ENCODE data around the gene AUTS2. TPM values are rescaled to one million over a fixed set of nuclear protein-coding genes. Genes with fewer than 3 reads are reported as not detected.

Gene AUTS2
- total RNA-seq, 4 donors from 2014 or later: 29.8 to 114 (median 59.4) TPM

GRCh38 chr7:70042533-70042932, 444.3 kb downstream of the AUTS2 start:
- intact Hi-C loops (cut with DNase I; ENCODE audit: low total_unique reads) (loop anchor here (5.0 kb wide), 1 partner anchor 650 kb away; no protein-coding TSS in a partner anchor), in situ Hi-C loops (cut with MboI; ENCODE audit: low pct_ligation_motif_present in 1 of 4, low pct_unique_long_range_greater_than_20kb in 1 of 4, low sequenced_read_pairs in 3 of 4) (loop anchor here in 1 of 4 donors (25.0 kb wide), 1 partner anchor 645 kb away; no protein-coding TSS in a partner anchor)
- no peaks in the 10 kb centered on the region for H3K9me3 ChIP-seq
- DNase-seq: no peak
- no peak overlapping the region for H3K27ac ChIP-seq
- H3K36me3 ChIP-seq: no peaks in the 10 kb centered on the region
- WGBS, 2 donors (ENCODE audit: low coverage in 1 of 2): 15 to 39% methylated on average over 3 of the region's 3 CpGs
- H3K4me1 ChIP-seq: peaks cover 0 to 17% (median 5%) of the 10 kb centered on the region in 4 donors
- TF ChIP-seq POLR2A (IDR thresholded peaks at IDR 0.05): no peak
- peak in 4 of 5 experiments; percentile 11 to 25 (median 20) for TF ChIP-seq CTCF (IDR thresholded peaks at IDR 0.05)
- no peaks in the 10 kb centered on the region for H3K27me3 ChIP-seq
- H3K4me3 ChIP-seq: no peak overlapping the region

GRCh38 chr7:70043015-70043538, 444.8 kb downstream of the AUTS2 start:
- Histone ChIP-seq H3K27me3 (no peaks in the 10 kb centered on the region), H3K36me3 (no peaks in the 10 kb centered on the region), H3K4me1 (peaks cover 0 to 17% (median 5%) of the 10 kb centered on the region in 4 donors), H3K9me3 (no peaks in the 10 kb centered on the region), H3K4me3 (no peak overlapping the region), H3K27ac (no peak overlapping the region)
- 26 to 39% methylated on average over 3 of the region's 3 CpGs for WGBS, 2 donors (ENCODE audit: low coverage in 1 of 2)
- intact Hi-C loops (cut with DNase I; ENCODE audit: low total_unique reads): loop anchor here (5.0 kb wide), 1 partner anchor 649 kb away; no protein-coding TSS in a partner anchor
- in situ Hi-C loops (cut with MboI; ENCODE audit: low pct_ligation_motif_present in 1 of 4, low pct_unique_long_range_greater_than_20kb in 1 of 4, low sequenced_read_pairs in 3 of 4): loop anchor here in 1 of 4 donors (25.0 kb wide), 1 partner anchor 644 kb away; no protein-coding TSS in a partner anchor
- TF ChIP-seq POLR2A (IDR thresholded peaks at IDR 0.05) (no peak), CTCF (IDR thresholded peaks at IDR 0.05) (no peak), EP300 (IDR thresholded peaks at IDR 0.05; ENCODE audit: low read depth) (no peak), POLR2AphosphoS5 (IDR thresholded peaks at IDR 0.05) (no peak)
- no peak for DNase-seq

GRCh38 chr7:70044064-70044463, 445.8 kb downstream of the AUTS2 start:
- H3K27ac ChIP-seq: no peak overlapping the region
- H3K4me1 ChIP-seq: peaks cover 0 to 17% (median 5%) of the 10 kb centered on the region in 4 donors
- DNase-seq: peak; percentile 9
- WGBS, 2 donors (ENCODE audit: low coverage in 1 of 2): 25% methylated on average over 1 of the region's 1 CpG; no CpG with 5 or more reads in 1 of the 2 donors
- in situ Hi-C loops (cut with MboI; ENCODE audit: low pct_ligation_motif_present in 1 of 4, low pct_unique_long_range_greater_than_20kb in 1 of 4, low sequenced_read_pairs in 3 of 4): loop anchor here in 1 of 4 donors (25.0 kb wide), 1 partner anchor 643 kb away; no protein-coding TSS in a partner anchor
- no peaks in the 10 kb centered on the region for H3K27me3 ChIP-seq
- TF ChIP-seq CTCF (IDR thresholded peaks at IDR 0.05): no peak
- peak in 2 of 3 donors; percentile 33 to 38 for TF ChIP-seq POLR2AphosphoS5 (IDR thresholded peaks at IDR 0.05)
- no peak for TF ChIP-seq EP300 (IDR thresholded peaks at IDR 0.05; ENCODE audit: low read depth)
- TF ChIP-seq POLR2A (IDR thresholded peaks at IDR 0.05): no peak
- no peaks in the 10 kb centered on the region for H3K36me3 ChIP-seq
- intact Hi-C loops (cut with DNase I; ENCODE audit: low total_unique reads): loop anchor here (5.0 kb wide), 1 partner anchor 648 kb away; no protein-coding TSS in a partner anchor
- H3K9me3 ChIP-seq: no peaks in the 10 kb centered on the region
- H3K4me3 ChIP-seq: no peak overlapping the region

- Histone ChIP-seq H3K4me3 (no peak overlapping the region), H3K4me1 (peaks cover 0 to 17% (median 5%) of the 10 kb centered on the region in 4 donors), H3K27ac (no peak overlapping the region), H3K36me3 (no peaks in the 10 kb centered on the region), H3K9me3 (no peaks in the 10 kb centered on the region), H3K27me3 (no peaks in the 10 kb centered on the region)
- intact Hi-C loops (cut with DNase I; ENCODE audit: low total_unique reads): loop anchor here (5.0 kb wide), 1 partner anchor 648 kb away; no protein-coding TSS in a partner anchor
- DNase-seq: no peak
- TF ChIP-seq CTCF (IDR thresholded peaks at IDR 0.05) (no peak), POLR2AphosphoS5 (IDR thresholded peaks at IDR 0.05) (no peak), EP300 (IDR thresholded peaks at IDR 0.05; ENCODE audit: low read depth) (no peak), POLR2A (IDR thresholded peaks at IDR 0.05) (no peak)
- 65 to 75% methylated on average over 4 of the region's 4 CpGs for WGBS, 2 donors (ENCODE audit: low coverage in 1 of 2)
- in situ Hi-C loops (cut with MboI; ENCODE audit: low pct_ligation_motif_present in 1 of 4, low pct_unique_long_range_greater_than_20kb in 1 of 4, low sequenced_read_pairs in 3 of 4): loop anchor here in 1 of 4 donors (25.0 kb wide), 1 partner anchor 643 kb away; no protein-coding TSS in a partner anchor
Measured at GRCh38 chr7:70044525-70044924, 446.2 kb downstream of the AUTS2 start.
